Breast epithelium (tissue), 4 donors: ENCODE measurements around the gene APIP. TPM values are rescaled to one million over a fixed set of nuclear protein-coding genes. Genes with fewer than 3 reads are reported as not detected.

Experiments
- DNase-seq, 2 donors: peaks; one replicate each; pipeline ENCODE4 v3.0.0-alpha.2; 2019; ENCODE audit warnings: low spot score in 2 of 2
- H3K27ac ChIP-seq, 2 donors: fragments of 200-600 bp; sonication (generic) in 1 of 2; one replicate each; pipeline ENCODE4 v1.5.1; 2016 to 2019; ENCODE audit warnings: mild to moderate bottlenecking in 1 of 2
- H3K27me3 ChIP-seq, 2 donors: fragments of 200-600 bp; sonication (generic) in 1 of 2; one replicate each; pipeline versions ENCODE4 v1.5.1 to v1.6.0; 2017 to 2019; ENCODE audit warnings: control low read depth in 1 of 2, mild to moderate bottlenecking in 1 of 2
- H3K36me3 ChIP-seq: fragments of 200-600 bp; one replicate; pipeline ENCODE4 v1.5.1; 2019
- H3K4me1 ChIP-seq, 2 donors: fragments of 200-600 bp; sonication (generic); one replicate each; pipeline ENCODE4 v1.5.1; 2016 to 2019; ENCODE audit warnings: control low read depth in 1 of 2
- H3K4me3 ChIP-seq, 3 donors: fragments of 200-600 bp; sonication (generic); 1 replicate in 2 of 3; 2 replicates in 1 of 3; pipeline ENCODE4 v1.5.1; 2016 to 2019; ENCODE audit warnings: mild to moderate bottlenecking in 3 of 3, moderate library complexity in 2 of 3
- H3K9me3 ChIP-seq, 2 donors: fragments of 200-600 bp; sonication (generic) in 1 of 2; one replicate each; pipeline ENCODE4 v1.5.1; 2016 to 2019; ENCODE audit warnings: control low read depth in 1 of 2
- CTCF ChIP-seq, 3 donors: fragments of 450-650 bp; IDR thresholded peaks; one replicate each; pipeline ENCODE4 v1.5.1; 2016 to 2017; ENCODE audit warnings: antibody characterized with exemption in 3 of 3, mild to moderate bottlenecking in 3 of 3, moderate library complexity in 3 of 3
- POLR2A ChIP-seq: fragments of 450-650 bp; IDR thresholded peaks from one replicate; pipeline ENCODE4 v1.6.1; 2016; ENCODE audit warnings: antibody characterized with exemption, mild to moderate bottlenecking, moderate library complexity
- POLR2AphosphoS5 ChIP-seq, 3 donors: sonication (generic); formaldehyde crosslinking; IDR thresholded peaks; one replicate each; pipeline ENCODE4 v1.6.1; 2017; ENCODE audit warnings: antibody characterized with exemption in 3 of 3
- intact Hi-C: fragments of 100-400 bp; cut with DNase I; formaldehyde crosslinking; loops from one replicate; pipeline ENCODE4 v1.15.1; 2023; ENCODE audit warnings: low total_unique reads
- total RNA-seq, 3 donors: library from RNA; depleted of rRNA; stranded (reverse); fragments of >200 nt; gene quantifications; one replicate each; pipeline ENCODE4 v1.1.0, GENCODE V29; 2016

APIP gene
- total RNA-seq, 3 donors from 2014 or later, result 27.7 to 46.4 (median 29.8) TPM

- no peaks in the 10 kb centered on the region for H3K9me3 ChIP-seq
- DNase-seq, result no peak
- H3K27ac ChIP-seq, result no peak overlapping the region
- TF ChIP-seq POLR2AphosphoS5 (IDR thresholded peaks at IDR 0.05) (no peak), CTCF (IDR thresholded peaks at IDR 0.05) (peak; percentile 16 to 43 (median 27)), POLR2A (no peak)
- intact Hi-C loops, result no loop called here
- peaks cover 0 to 4% of the 10 kb centered on the region in 2 donors for H3K4me1 ChIP-seq
- no peaks in the 10 kb centered on the region for H3K36me3 ChIP-seq
- H3K4me3 ChIP-seq, result no peak overlapping the region
- H3K27me3 ChIP-seq, result no peaks in the 10 kb centered on the region
These were observed 26.1 kb downstream of the APIP start for GRCh38 chr11:34890089-34890488.

- Histone ChIP-seq H3K4me1 (peaks cover 0 to 4% of the 10 kb centered on the region in 2 donors), H3K9me3 (no peaks in the 10 kb centered on the region), H3K27me3 (no peaks in the 10 kb centered on the region), H3K27ac (no peak overlapping the region), H3K36me3 (no peaks in the 10 kb centered on the region), H3K4me3 (no peak overlapping the region)
- no peak for DNase-seq
- TF ChIP-seq POLR2AphosphoS5 (IDR thresholded peaks at IDR 0.05) (no peak), POLR2A (no peak), CTCF (IDR thresholded peaks at IDR 0.05) (no peak)
- intact Hi-C loops, result loop anchor here (10.0 kb wide), 1 partner anchor 302 kb away; no protein-coding TSS in a partner anchor
These were observed 28.9 kb downstream of the APIP start for GRCh38 chr11:34887260-34887659.

GRCh38 chr11:34886609-34887008, 29.6 kb downstream of the APIP start:
- no peak for DNase-seq
- Histone ChIP-seq H3K36me3 (no peaks in the 10 kb centered on the region), H3K27ac (no peak overlapping the region), H3K9me3 (no peaks in the 10 kb centered on the region), H3K27me3 (no peaks in the 10 kb centered on the region), H3K4me1 (peaks cover 0 to 4% of the 10 kb centered on the region in 2 donors), H3K4me3 (no peak overlapping the region)
- no peak for TF ChIP-seq CTCF (IDR thresholded peaks at IDR 0.05)
- TF ChIP-seq POLR2A, result no peak
- TF ChIP-seq POLR2AphosphoS5 (IDR thresholded peaks at IDR 0.05), result no peak
- intact Hi-C loops, result loop anchor here (10.0 kb wide), 1 partner anchor 302 kb away; no protein-coding TSS in a partner anchor

GRCh38 chr11:34881900-34882299, 34.3 kb downstream of the APIP start:
- DNase-seq, result no peak
- Histone ChIP-seq H3K9me3 (no peaks in the 10 kb centered on the region), H3K4me3 (no peak overlapping the region), H3K27me3 (no peaks in the 10 kb centered on the region), H3K27ac (no peak overlapping the region), H3K36me3 (no peaks in the 10 kb centered on the region), H3K4me1 (no peaks in the 10 kb centered on the region)
- TF ChIP-seq CTCF (IDR thresholded peaks at IDR 0.05), result no peak
- TF ChIP-seq POLR2A, result no peak
- TF ChIP-seq POLR2AphosphoS5 (IDR thresholded peaks at IDR 0.05), result no peak
- intact Hi-C loops, result loop anchor here (10.0 kb wide), 1 partner anchor 297 kb away; no protein-coding TSS in a partner anchor

GRCh38 chr11:34877375-34877975, 38.7 kb downstream of the APIP start:
- no peaks in the 10 kb centered on the region for H3K9me3 ChIP-seq
- intact Hi-C loops, result loop anchor here (2.0 kb wide), 1 partner anchor 69 kb away; no protein-coding TSS in a partner anchor

More at GRCh38 chr11:34877375-34877975, 38.7 kb downstream of the APIP start:
- no peak for DNase-seq
- H3K27me3 ChIP-seq, result no peaks in the 10 kb centered on the region
- TF ChIP-seq POLR2A (no peak), CTCF (IDR thresholded peaks at IDR 0.05) (no peak), POLR2AphosphoS5 (IDR thresholded peaks at IDR 0.05) (no peak)
- H3K27ac ChIP-seq, result no peak overlapping the region
- no peaks in the 10 kb centered on the region for H3K4me1 ChIP-seq
- no peak overlapping the region for H3K4me3 ChIP-seq
- H3K36me3 ChIP-seq, result no peaks in the 10 kb centered on the region
